H1 (cell line): ENCODE data around the gene PRRT2. TPM values are rescaled to one million over a fixed set of nuclear protein-coding genes. Genes with fewer than 3 reads are reported as not detected.

ENCODE experiments used
- BACH1 ChIP-seq: IDR thresholded peaks from 2 replicates; pipeline ENCODE4 v1.6.1; 2012; ENCODE audit warnings: low read length, improper control_type of control experiment
- CBX8 ChIP-seq: fragments of 300-800, 300-1000 bp; sonication (generic); IDR thresholded peaks from 2 replicates; pipeline ENCODE4 v1.7.1; 2016; ENCODE audit warnings: low read depth, low read length, borderline replicate concordance
- CHD7 ChIP-seq: fragments of 300-600 bp; sonication (generic); IDR thresholded peaks from 2 replicates; pipeline ENCODE4 v1.7.1; 2012; ENCODE audit warnings: low read length, moderate library complexity, mild to moderate bottlenecking, inconsistent platforms; ENCODE audit not compliant: insufficient replicate concordance
- HDAC6 ChIP-seq: IDR thresholded peaks from one replicate; pipeline ENCODE4 v1.7.1; 2012; ENCODE audit warnings: low read depth, mild to moderate bottlenecking, inconsistent platforms, low read length, moderate library complexity
- RNF2 ChIP-seq: fragments of 200-900, 300-1000 bp; sonication (generic); IDR thresholded peaks from 2 replicates; pipeline ENCODE4 v1.7.1; 2016; ENCODE audit warnings: borderline replicate concordance, low read depth, mild to moderate bottlenecking, antibody characterized with exemption, low read length; ENCODE audit not compliant: poor library complexity, severe bottlenecking; ENCODE audit errors: missing control alignments
- SP4 ChIP-seq: IDR thresholded peaks from 2 replicates; pipeline ENCODE4 v1.6.1; 2012; ENCODE audit warnings: low read length, inconsistent platforms
- polyA plus RNA-seq, 7 experiments: library from polyadenylated mRNA; depleted of rRNA in 3 of 7; stranded (reverse) in 5 of 7; unstranded in 2 of 7; fragments of >200 nt in 5 of 7; fragments of 200-250 nt in 2 of 7; gene quantifications; 1 replicate in 5 of 7; 2 replicates in 1 of 7; 4 replicates in 1 of 7; pipeline versions ENCODE4 v1.2.1 to v1.2.3, GENCODE V29; 2011 to 2013; ENCODE audit warnings: missing spikeins in 2 of 7, mixed read lengths in 2 of 7
- total RNA-seq: library from RNA; stranded (reverse); fragmentation: NEBNext Ultra II Directional; extraction: Animal tissue kit (Norgen Biotek cat#: 25700); gene quantifications from 2 replicates; pipeline ENCODE4 v1.2.1, GENCODE V29; 2021

PRRT2 gene
- total and polyA plus RNA-seq, 2 of the 8 experiments (the other 6 are each of a cell fraction or from before 2014, with no cell fraction given), result 12.8 to 32.6 TPM

GRCh38 chr16:29774730-29775129 lies 37.3 kb upstream of the PRRT2 start (continued):
- TF ChIP-seq CHD7, result no peak
- no peak for TF ChIP-seq SP4
- no peak for TF ChIP-seq CBX8
- TF ChIP-seq RNF2, result no peak
- no peak for TF ChIP-seq BACH1
- no peak for TF ChIP-seq HDAC6
